Motor neuron (in vitro differentiated cells): ENCODE data around the gene KIF5A. TPM values are rescaled to one million over a fixed set of nuclear protein-coding genes. Genes with fewer than 3 reads are reported as not detected.
"Not testable (repeated sequence)": the region's sequence is repeated elsewhere in the genome, so short reads cannot be mapped to it uniquely, and the experiment has no call there.

Source experiments
- ATAC-seq, 8 experiments: fragments of 200-7000 bp; cut with Tn5 transposase; replicated peaks in 6 of 8; 2 replicates each; pipeline ENCODE4 v1.8.0; 2021; ENCODE audit warnings: mild to moderate bottlenecking in 8 of 8, moderate library complexity in 8 of 8
- H3K27ac ChIP-seq, 2 donors: fragments of 250-450 bp; sonication (Bioruptor Pico); 2 replicates each; pipeline ENCODE4 v1.9.0; 2021; ENCODE audit warnings: antibody characterized with exemption in 2 of 2, mild to moderate bottlenecking in 2 of 2, moderate library complexity in 1 of 2
- H3K4me1 ChIP-seq, 2 donors: fragments of 250-450 bp; sonication (Bioruptor Pico); replicated peaks in 1 of 2; 2 replicates each; pipeline ENCODE4 v1.6.1; 2021; ENCODE audit warnings: antibody characterized with exemption in 2 of 2, mild to moderate bottlenecking in 2 of 2, moderate library complexity in 1 of 2
- H3K4me3 ChIP-seq, 5 donors: fragments of 250-450 bp; sonication (Bioruptor Pico); 2 replicates each; pipeline ENCODE4 v1.9.0; 2021; ENCODE audit warnings: antibody characterized with exemption in 5 of 5, mild to moderate bottlenecking in 5 of 5, moderate library complexity in 4 of 5
- WGBS, 10 experiments: fragments of 450-650 bp; shearing (Covaris generic); methylation state at CpG; one replicate each; pipeline ENCODE4 v1.0.0; 2022; 5-methylcytosine and 5-hydroxymethylcytosine counted together
- in situ Hi-C, 9 experiments: fragments of 400-800 bp; cut with MboI; loops; one replicate each; pipeline ENCODE4 v1.15.0; 2021; ENCODE audit warnings: low sequenced_read_pairs in 9 of 9, low pct_unique_long_range_greater_than_20kb in 2 of 9; ENCODE audit not compliant: unreplicated experiment in 9 of 9
- total RNA-seq, 8 experiments: library from RNA; unstranded; fragments of 300-600 nt; gene quantifications; 2 replicates each; pipeline versions ENCODE4 v1.2.3 to v1.2.4, GENCODE V29; 2022

KIF5A gene
- total RNA-seq, 8 experiments from 2014 or later, result 0.91 to 111 (median 60.5) TPM

DNA sequence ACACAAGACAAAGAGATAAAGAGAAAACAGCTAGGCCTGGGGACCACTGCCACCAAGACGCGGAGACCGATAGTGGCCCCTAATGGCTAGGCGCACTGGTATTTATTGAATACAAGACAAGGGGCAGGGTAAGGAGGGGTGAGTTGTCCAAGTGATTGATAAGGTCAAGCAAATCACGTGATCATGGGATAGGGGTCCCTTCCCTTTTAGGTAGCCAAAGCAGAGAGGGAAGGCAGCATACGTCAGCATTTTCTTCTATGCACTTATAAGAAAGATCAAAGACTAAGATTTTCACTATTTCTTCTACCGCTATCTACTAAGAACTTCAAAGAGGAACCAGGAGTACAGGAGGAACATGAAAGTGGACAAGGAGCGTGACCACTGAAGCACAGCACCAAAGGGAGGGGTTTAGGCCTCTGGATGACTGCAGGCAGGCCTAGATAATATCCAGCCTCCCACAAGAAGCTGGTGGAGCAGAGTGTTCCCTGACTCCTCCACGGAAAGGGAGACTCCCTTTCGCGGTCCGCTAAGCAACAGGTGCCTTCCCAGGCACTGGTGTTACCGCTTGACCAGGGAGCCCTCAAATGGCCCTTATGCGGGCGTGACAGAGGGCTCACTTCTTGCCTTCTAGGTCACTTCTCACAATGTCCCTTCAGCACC lies 39.2 kb downstream of the KIF5A start:
- in situ Hi-C loops, result not testable (repeated sequence)
- WGBS, 10 experiments, result 74 to 100% (median 90%) methylated on average over 2 to 8 of the region's 15 CpGs

DNA sequence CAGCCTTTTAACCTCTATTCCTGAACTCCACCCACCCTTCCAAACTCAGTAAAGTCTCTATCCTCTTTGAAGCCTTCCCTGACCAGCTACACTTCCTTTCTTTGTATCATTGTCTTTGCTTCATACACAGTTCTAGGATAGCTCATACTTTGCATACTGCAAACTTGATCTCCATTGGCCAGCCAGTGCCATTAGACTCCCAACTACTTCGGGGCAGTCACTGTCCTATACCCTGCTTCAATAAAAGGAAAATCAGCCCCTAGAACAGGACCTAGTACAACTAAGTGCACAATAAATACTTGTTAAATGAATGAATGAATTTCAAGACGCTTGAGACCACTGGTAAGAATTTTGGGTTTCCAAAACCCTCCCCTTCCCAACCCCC lies 40.6 kb downstream of the KIF5A start:
- H3K4me3 ChIP-seq, result peak overlapping the region; percentile 62 to 95 (median 80)
- in situ Hi-C loops, result no loop called here
- WGBS, 10 experiments, result 0 to 22% (median 13%) methylated on average over 1 to 2 of the region's 2 CpGs; no CpG with 5 or more reads in 2 of the 10 experiments
- H3K4me1 ChIP-seq, result peaks cover 2 to 9% of the 10 kb centered on the region in 2 donors
- H3K27ac ChIP-seq, result no peak overlapping the region
- peak in 6 of 8 experiments; percentile 3 to 24 (median 12) for ATAC-seq

More for the DNA sequence above, 39.2 kb downstream of the KIF5A start:
- not testable (repeated sequence) for H3K4me3 ChIP-seq, ATAC-seq, H3K27ac ChIP-seq, H3K4me1 ChIP-seq

DNA sequence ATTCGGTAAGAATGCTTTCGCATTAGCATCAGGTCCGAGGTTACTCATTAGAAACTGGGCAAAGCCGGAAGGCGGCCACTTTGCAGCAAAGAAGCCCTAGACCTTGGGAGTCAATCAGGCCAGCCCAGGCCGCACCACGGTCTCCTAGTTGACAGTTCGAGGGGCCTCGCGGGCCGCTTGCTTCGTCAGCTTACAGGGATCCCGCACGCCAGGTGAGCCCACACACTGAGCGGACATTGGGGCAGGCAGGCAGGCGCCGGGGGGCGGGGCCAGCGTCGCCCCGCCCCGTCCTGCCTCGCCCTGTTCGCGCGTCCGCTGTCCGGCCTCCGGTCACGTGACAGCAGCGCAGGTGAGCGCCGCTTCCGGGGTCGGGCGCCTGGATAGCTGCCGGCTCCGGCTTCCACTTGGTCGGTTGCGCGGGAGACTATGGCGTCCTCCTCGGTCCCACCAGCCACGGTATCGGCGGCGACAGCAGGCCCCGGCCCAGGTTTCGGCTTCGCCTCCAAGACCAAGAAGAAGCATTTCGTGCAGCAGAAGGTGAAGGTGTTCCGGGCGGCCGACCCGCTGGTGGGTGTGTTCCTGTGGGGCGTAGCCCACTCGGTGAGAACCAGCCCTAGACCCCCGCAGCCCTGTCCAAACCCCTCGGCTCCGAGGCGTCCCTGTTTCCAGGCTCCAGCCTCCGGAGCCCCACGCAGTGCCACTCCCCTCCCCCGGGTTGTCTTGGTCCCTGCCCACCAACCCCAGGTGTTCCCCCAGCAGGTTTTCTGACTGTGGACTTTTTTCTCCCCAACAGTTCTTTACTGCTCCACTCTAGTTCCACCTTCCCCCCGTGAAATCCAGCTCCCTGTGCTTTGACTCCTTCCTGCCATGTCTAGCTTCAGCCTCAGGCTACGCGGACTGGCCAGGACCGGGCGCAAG lies 41.3 kb downstream of the KIF5A start, which contains the start of gene PIP4K2C:
Gene PIP4K2C (plus strand): TSS at position 329 of the 918 bp plus-strand sequence. CDS start 98 bp downstream, at position 427.
- Histone ChIP-seq H3K4me1 (peaks cover 2 to 9% of the 10 kb centered on the region in 2 donors), H3K4me3 (peak within 1 kb of the TSS; percentile 62 to 95 (median 80)), H3K27ac (peak within 1 kb of the TSS in 1 of 2 donors; percentile 47)
- in situ Hi-C loops, result no loop called here
- peak; percentile 87 to 97 (median 94) for ATAC-seq
- 0 to 8% (median 0%) methylated on average over 1 to 18 of the region's 69 CpGs; no CpG with 5 or more reads in 3 of the 10 experiments for WGBS, 10 experiments

DNA sequence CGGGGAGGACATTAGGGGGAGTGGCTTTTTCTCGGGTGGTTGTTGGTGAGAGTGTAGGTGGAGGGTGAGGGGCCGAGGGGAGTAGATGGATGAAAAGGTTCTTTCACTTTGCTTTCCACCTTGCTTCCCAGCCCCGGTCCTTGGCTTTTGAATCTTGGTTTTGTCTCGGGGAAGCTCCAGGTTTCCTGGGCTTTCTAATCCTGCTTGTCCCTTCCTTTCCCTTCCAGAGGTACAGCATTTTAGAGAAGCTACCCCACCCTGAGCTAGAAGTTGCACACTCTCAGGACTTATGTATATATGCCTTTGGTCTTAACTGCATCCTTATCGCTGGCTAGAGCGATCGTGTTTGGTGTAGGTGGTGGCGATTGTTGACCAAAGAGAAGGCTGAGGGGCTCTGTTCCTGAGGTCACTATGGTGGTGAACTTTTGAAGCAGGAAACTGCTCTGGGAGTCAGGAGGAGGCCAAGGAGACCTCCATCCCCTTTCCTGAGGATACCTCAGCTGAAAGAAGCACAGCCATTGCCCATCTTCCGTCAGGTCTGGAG lies 42.0 kb downstream of the KIF5A start:
- Histone ChIP-seq H3K4me3 (peak overlapping the region; percentile 62 to 95 (median 80)), H3K27ac (peak overlapping the region in 1 of 2 donors; percentile 47), H3K4me1 (peaks cover 2 to 9% of the 10 kb centered on the region in 2 donors)
- WGBS, 10 experiments, result 0 to 83% (median 70%) methylated on average over 1 to 5 of the region's 10 CpGs; no CpG with 5 or more reads in 3 of the 10 experiments
- in situ Hi-C loops, result no loop called here
- ATAC-seq, result no peak

DNA sequence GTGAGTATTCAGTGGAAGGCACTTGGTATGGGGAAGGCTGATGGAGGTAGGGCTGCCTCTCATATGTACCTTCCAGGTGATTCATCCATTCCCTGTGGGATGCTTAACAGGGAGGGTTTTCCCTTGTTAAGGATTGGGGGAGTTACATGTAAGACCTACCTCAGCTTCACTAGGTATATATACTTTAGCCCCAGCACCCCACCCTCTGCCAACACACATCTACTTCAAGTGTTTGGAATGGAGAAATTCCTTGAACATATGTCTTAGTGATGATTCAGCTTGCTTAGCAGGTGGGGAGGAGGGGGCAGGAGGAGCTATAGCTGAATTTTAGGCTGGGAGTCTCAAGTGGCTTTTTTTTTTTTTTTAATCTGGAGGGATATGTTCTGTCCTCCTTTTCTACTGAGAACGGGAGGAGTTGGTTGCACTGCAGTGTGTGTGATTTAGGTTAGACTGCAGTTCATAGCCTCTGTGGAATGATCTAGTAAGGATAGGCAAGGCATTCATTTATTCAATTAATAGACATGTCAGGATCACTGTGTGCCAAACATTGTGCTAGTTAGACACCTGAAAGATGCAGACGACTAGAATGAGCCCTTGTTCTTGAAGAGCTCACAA lies 42.8 kb downstream of the KIF5A start:
- no peak for ATAC-seq
- in situ Hi-C loops, result no loop called here
- Histone ChIP-seq H3K4me3 (peak overlapping the region in 1 of 5 donors; percentile 95), H3K27ac (no peak overlapping the region), H3K4me1 (peaks cover 2 to 9% of the 10 kb centered on the region in 2 donors)
- 57 to 100% (median 82%) methylated on average over 1 to 2 of the region's 2 CpGs; no CpG with 5 or more reads in 2 of the 10 experiments for WGBS, 10 experiments

DNA sequence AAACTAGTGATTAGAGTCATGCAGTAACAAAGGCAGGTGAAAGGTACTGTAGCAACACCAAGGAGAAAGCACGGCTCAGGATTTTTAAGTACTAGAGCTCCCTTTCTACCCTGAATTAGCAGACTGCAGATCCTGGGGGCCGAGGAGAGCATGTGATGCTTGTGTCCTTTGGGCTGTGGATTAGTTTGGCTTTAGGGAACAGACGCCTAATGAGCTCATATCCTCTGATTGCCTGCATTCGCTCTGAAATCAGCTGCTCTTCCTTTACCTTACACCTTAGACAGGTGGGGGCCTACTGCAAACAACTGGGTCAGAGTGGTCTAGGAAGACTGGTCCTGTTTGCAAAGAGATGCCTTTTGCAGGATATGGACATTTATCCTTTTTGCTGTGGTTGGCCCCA lies 43.3 kb downstream of the KIF5A start:
- 33 to 100% (median 78%) methylated on average over 1 to 4 of the region's 4 CpGs; no CpG with 5 or more reads in 4 of the 10 experiments for WGBS, 10 experiments
- no peak for ATAC-seq
- Histone ChIP-seq H3K4me3 (no peak overlapping the region), H3K4me1 (peaks cover 2 to 9% of the 10 kb centered on the region in 2 donors), H3K27ac (no peak overlapping the region)
- in situ Hi-C loops, result no loop called here

GRCh38 chr12:57600395-57600794 lies 50.6 kb downstream of the KIF5A start:
- H3K4me1 ChIP-seq, result peaks cover 10 to 13% of the 10 kb centered on the region in 2 donors
- no peak overlapping the region for H3K4me3 ChIP-seq
- WGBS, 10 experiments, result 50 to 100% (median 56%) methylated on average over 2 of the region's 2 CpGs; no CpG with 5 or more reads in 3 of the 10 experiments
- ATAC-seq, result no peak
- in situ Hi-C loops, result no loop called here
- H3K27ac ChIP-seq, result no peak overlapping the region

DNA sequence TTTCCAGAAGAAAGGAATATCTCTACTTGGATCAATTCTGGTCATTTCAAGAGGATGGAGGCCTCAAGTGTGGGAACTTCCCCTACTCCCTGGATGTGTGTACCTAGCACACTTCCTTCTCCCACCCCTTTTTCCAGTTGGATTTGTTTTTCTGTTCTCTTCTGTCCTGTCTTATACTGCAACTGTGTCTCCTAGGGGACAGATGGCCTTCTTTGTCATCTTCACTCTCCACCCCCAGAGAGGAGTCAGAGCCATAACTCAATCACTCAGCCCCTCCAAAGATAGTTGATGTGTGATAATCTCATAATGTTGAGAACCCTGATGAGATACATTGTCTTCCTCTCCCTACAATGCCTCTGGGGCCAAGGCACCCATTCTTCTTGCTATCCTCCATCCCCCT lies 52.7 kb downstream of the KIF5A start:
- in situ Hi-C loops, result no loop called here
- no peak overlapping the region for H3K27ac ChIP-seq
- no peak for ATAC-seq
- no peak overlapping the region for H3K4me3 ChIP-seq
- H3K4me1 ChIP-seq, result peaks cover 17 to 21% of the 10 kb centered on the region in 2 donors

DNA sequence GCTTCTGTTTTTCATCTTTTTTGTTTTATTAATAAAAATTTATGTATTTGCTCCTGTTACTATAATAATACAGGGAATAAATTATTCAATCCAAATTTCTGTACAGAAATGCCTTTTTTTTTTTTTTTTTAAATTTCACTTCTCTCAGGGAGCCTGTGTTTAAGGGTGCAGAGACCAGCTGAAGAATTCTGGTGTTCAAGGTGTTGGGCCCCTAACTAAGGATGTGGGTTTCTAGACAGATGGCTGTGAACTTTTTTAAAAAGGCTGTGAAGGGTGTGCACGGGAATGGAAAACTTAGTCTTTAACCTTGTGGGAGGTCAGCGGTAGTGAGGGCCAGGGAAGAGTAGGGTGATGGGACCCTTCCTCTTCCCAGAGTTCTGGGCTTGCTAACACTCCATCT lies 53.5 kb downstream of the KIF5A start:
- in situ Hi-C loops, result no loop called here
- no peak for ATAC-seq

DNA sequence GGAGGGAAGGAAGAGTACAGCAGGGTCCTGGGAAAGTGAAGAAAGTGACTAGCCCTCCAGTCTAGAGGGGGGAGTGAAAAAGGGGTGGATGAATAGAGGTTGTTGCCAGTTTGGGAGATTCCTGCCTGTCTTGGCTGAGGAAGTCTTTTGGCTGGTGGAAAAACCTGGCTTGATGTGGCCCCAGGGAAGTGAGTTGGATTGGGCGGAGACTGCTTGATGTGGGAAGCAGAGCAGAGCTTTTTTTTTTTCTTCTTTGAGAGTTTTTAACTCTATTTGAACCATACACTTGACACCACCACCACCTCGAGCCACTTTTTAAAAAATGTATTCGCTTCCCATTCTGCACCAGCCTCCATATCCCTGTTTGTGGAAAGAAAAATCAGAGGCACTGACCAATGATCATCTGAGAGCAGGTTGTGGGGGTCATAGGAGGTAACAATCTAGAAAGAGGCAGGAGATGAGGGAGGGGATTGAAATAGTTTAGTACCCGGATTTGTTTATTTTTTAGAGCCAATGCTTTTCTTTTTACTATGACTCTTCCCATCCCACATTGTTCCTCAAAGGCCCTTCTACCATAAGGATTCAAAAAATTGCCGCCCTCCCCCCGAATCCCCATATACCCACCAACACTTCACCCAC lies 54.1 kb downstream of the KIF5A start:
- H3K27ac ChIP-seq, result peak overlapping the region; percentile 83 to 90
- peaks cover 17 to 21% of the 10 kb centered on the region in 2 donors for H3K4me1 ChIP-seq
- peak overlapping the region; percentile 61 to 93 (median 80) for H3K4me3 ChIP-seq
- WGBS, 10 experiments, result 16 to 75% (median 36%) methylated on average over 1 to 5 of the region's 6 CpGs; no CpG with 5 or more reads in 2 of the 10 experiments
- in situ Hi-C loops, result no loop called here
- ATAC-seq, result peak; percentile 15 to 64 (median 46)

More for the DNA sequence above, 53.5 kb downstream of the KIF5A start:
- Histone ChIP-seq H3K27ac (peak overlapping the region in 1 of 2 donors; percentile 90), H3K4me1 (peaks cover 17 to 21% of the 10 kb centered on the region in 2 donors), H3K4me3 (no peak overlapping the region)
- WGBS, 10 experiments, result 70 to 100% (median 92%) methylated on average over 1 to 2 of the region's 2 CpGs; no CpG with 5 or more reads in 5 of the 10 experiments

DNA sequence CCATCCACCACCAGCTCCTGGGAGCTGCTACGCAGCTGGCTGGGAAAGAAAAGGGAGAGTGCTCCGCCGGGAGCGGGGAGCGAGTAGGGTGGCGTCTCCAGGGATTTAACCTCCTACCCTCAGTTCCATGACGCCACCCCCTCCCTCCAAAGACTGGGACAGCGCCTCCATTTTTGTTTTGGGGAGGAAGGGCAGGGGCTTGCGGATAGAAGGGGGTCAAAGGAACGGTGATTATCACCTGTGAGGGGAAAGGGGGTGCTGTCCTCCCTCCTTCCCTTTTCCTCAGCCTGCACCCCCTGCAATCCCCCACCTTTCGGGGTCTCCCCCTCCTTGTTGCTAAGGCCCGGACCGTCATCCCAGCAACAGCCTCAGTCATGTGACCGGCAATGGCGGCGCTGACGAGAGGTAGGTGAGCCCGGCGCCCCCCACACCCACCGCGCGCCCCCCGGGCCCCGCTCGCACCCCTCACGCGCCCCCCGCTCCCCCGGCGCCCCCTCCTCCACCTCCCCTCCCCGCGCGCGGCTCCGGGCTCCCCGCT lies 54.7 kb downstream of the KIF5A start, which contains the start of gene DTX3:
Gene DTX3 (plus strand): TSS at position 371 of the 538 bp plus-strand sequence. CDS start 1,694 bp downstream, outside the sequence.
- H3K4me1 ChIP-seq, result peaks cover 17 to 21% of the 10 kb centered on the region in 2 donors
- in situ Hi-C loops, result no loop called here
- peak; percentile 35 to 84 (median 74) for ATAC-seq
- peak within 1 kb of the TSS; percentile 61 to 93 (median 80) for H3K4me3 ChIP-seq
- peak within 1 kb of the TSS; percentile 83 to 90 for H3K27ac ChIP-seq
- 0% methylated on average over 1 to 12 of the region's 36 CpGs; no CpG with 5 or more reads in 8 of the 10 experiments for WGBS, 10 experiments
